Transverse colon (tissue), 4 donors: ENCODE results near the gene MIOX. TPM values are rescaled to one million over a fixed set of nuclear protein-coding genes. Genes with fewer than 3 reads are reported as not detected.

Source experiments
- DNase-seq: peaks from one replicate; pipeline ENCODE4 v3.0.0-alpha.2; 2019
- H3K27ac ChIP-seq, 4 donors: fragments of 200-600 bp; sonication (generic); 2 replicates each; pipeline ENCODE4 v1.5.1; 2016 to 2018; ENCODE audit warnings: inconsistent platforms in 4 of 4
- H3K27me3 ChIP-seq: fragments of 200-600 bp; sonication (generic); 2 replicates; pipeline ENCODE4 v1.5.1; 2017; ENCODE audit warnings: inconsistent platforms
- H3K36me3 ChIP-seq, 4 donors: fragments of 200-600 bp; sonication (generic); 2 replicates each; pipeline ENCODE4 v1.5.1; 2017 to 2019; ENCODE audit warnings: inconsistent platforms in 4 of 4
- H3K4me1 ChIP-seq, 4 donors: fragments of 200-600 bp; sonication (generic); 2 replicates each; pipeline ENCODE4 v1.5.1; 2017 to 2020; ENCODE audit warnings: inconsistent platforms in 4 of 4
- H3K4me3 ChIP-seq, 4 donors: fragments of 200-600 bp; sonication (generic); 1 replicate in 1 of 4; 2 replicates in 3 of 4; pipeline versions ENCODE4 v1.5.1 to v1.6.1; 2017 to 2019; ENCODE audit warnings: inconsistent platforms in 4 of 4
- H3K9me3 ChIP-seq, 2 donors: fragments of 200-600 bp; sonication (generic); 2 replicates each; pipeline ENCODE4 v1.5.1; 2017 to 2019; ENCODE audit warnings: inconsistent platforms in 2 of 2
- EP300 ChIP-seq: sonication (generic); formaldehyde crosslinking; IDR thresholded peaks from one replicate; pipeline ENCODE4 v1.6.1; 2017; ENCODE audit warnings: antibody characterized with exemption, low read depth
- POLR2A ChIP-seq: fragments of 450-650 bp; IDR thresholded peaks from one replicate; pipeline ENCODE4 v1.6.1; 2016; ENCODE audit warnings: antibody characterized with exemption, mild to moderate bottlenecking, moderate library complexity
- POLR2AphosphoS5 ChIP-seq, 3 donors: sonication (generic); formaldehyde crosslinking; IDR thresholded peaks; one replicate each; pipeline ENCODE4 v1.6.1; 2016; ENCODE audit warnings: antibody characterized with exemption in 3 of 3
- WGBS, 2 donors: methylation state at CpG; one replicate each; pipeline ENCODE4 v1.1.5; 2018; ENCODE audit warnings: low coverage in 1 of 2; 5-methylcytosine and 5-hydroxymethylcytosine counted together
- in situ Hi-C, 4 donors: fragments of 200-750 bp; cut with MboI; loops; one replicate each; pipeline versions ENCODE4 v1.15.0 to v1.15.1; 2017; ENCODE audit warnings: low sequenced_read_pairs in 3 of 4, low pct_ligation_motif_present in 1 of 4, low pct_unique_long_range_greater_than_20kb in 1 of 4
- intact Hi-C: fragments of 100-400 bp; cut with DNase I; formaldehyde crosslinking; loops from one replicate; pipeline ENCODE4 v1.15.1; 2023; ENCODE audit warnings: low total_unique reads
- total RNA-seq, 4 donors: library from RNA; depleted of rRNA; stranded (reverse); fragments of >200 nt; gene quantifications; one replicate each; pipeline ENCODE4 v1.1.0, GENCODE V29; 2016
- TF ChIP-seq, protein P1 (sequence below), 5 experiments: fragments of 200-600 bp in 3 of 5; fragments of 450-650 bp in 2 of 5; sonication (generic) in 3 of 5; IDR thresholded peaks; 1 replicate in 2 of 5; 2 replicates in 3 of 5; pipeline ENCODE4 v1.5.1; 2016 to 2017; ENCODE audit warnings: antibody characterized with exemption in 5 of 5, inconsistent platforms in 3 of 5, mild to moderate bottlenecking in 2 of 5, moderate library complexity in 1 of 5

The MIOX gene
- total RNA-seq, 4 donors from 2014 or later: not detected

DNA sequence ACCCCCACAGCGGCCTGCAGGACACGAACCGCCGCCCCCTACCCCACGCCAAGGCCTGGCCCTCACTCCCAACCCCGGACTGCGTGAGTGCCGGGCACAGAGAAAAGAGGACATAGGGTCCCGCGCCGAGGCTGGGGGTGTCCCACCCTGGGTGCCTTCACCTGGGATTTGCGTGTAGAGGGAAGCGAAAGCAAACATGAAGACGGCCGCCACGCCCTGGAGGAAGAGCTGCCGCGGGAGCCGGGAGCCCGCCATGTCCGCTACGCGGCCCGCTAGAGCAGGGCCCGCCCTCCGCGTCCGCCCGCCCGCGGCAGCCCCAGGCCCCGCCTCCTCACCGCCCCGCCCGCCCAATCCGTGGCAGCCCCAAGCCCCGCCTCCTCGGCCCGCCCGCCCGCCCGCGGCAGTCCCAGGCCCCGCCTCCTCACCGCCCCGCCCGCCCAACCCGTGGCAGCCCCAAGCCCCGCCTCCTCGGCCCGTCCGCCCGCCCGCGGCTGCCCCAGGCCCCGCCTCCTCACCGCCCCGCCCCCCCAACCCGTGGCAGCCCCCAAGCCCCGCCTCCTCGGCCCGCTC lies 20.8 kb downstream of the MIOX start, which contains the start of gene LMF2:
LMF2 (minus strand) TSS at position 282 of the 570 bp plus-strand sequence; CDS start at position 255, 27 bp downstream.
- Histone ChIP-seq H3K27ac (peak within 1 kb of the TSS; percentile 90 to 96 (median 92)), H3K36me3 (peaks cover 0 to 4% (median 0%) of the 10 kb centered on the region in 4 donors), H3K4me3 (peak within 1 kb of the TSS; percentile 81 to 98 (median 93)), H3K4me1 (peaks cover 8 to 30% (median 21%) of the 10 kb centered on the region in 4 donors), H3K27me3 (no peaks in the 10 kb centered on the region), H3K9me3 (no peaks in the 10 kb centered on the region)
- peak; percentile 95 for DNase-seq
- TF ChIP-seq POLR2AphosphoS5 (IDR thresholded peaks at IDR 0.05) (peak in 2 of 3 donors; percentile 40 to 65), POLR2A (peak; percentile 45), EP300 (no peak)
- 0% methylated on average over 9 of the region's 62 CpGs; no CpG with 5 or more reads in 1 of the 2 donors for WGBS, 2 donors
- in situ Hi-C loops: no loop called here
- intact Hi-C loops: no loop called here

DNA sequence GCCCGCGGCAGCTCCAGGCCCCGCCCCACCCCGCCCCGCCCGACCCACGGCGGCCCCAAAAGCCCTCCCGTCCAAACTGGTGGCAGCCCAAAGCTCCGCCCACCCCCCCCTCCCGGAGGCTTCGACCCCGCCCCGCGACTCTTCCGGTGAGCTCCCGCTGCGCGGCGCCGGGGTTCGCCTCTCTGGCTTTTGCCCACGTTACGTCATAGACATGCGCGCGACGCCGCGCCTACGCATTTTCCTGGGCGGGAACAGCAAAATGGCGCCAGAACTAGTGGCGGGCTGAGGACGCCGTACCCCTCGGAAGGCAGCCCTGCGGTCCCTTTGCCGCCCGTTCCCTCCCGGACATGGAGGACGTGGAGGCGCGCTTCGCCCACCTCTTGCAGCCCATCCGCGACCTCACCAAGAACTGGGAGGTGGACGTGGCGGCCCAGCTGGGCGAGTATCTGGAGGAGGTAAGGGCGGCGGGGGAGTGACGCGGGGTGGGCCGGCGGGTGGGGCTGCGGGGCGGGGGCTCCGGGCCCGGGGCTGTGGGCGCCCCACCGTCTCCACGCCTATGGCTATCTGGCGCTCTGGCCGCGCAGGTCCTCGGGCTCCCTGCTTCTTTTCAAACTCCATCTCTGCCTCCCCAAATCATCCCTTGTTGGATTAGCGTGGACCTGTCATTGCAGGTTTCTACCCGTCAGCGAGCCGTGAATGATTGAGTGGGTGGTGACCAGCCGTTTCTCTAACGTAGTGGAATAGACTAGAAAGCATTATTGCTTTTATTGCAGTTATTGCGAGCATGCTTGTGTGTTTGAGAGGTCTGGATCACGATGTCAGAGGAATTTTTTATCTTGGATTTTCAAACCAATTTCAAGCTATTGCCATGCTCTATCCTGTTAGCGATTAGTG lies 21.6 kb downstream of the MIOX start, which contains the start of gene NCAPH2:
NCAPH2 (plus strand) TSS at position 234 of the 894 bp plus-strand sequence; CDS start at position 348, 114 bp downstream.
- peak within 1 kb of the TSS; percentile 81 to 98 (median 93) for H3K4me3 ChIP-seq
- peak; percentile 97 for DNase-seq
- WGBS, 2 donors: 1 to 2% methylated on average over 6 to 25 of the region's 76 CpGs
- no peaks in the 10 kb centered on the region for H3K9me3 ChIP-seq
- peak within 1 kb of the TSS; percentile 90 to 96 (median 92) for H3K27ac ChIP-seq
- H3K4me1 ChIP-seq: peaks cover 8 to 30% (median 21%) of the 10 kb centered on the region in 4 donors
- in situ Hi-C loops (no loop called here), intact Hi-C loops (no loop called here)
- TF ChIP-seq POLR2A: peak; percentile 82
- no peak for TF ChIP-seq EP300
- TF ChIP-seq, protein P1, sequence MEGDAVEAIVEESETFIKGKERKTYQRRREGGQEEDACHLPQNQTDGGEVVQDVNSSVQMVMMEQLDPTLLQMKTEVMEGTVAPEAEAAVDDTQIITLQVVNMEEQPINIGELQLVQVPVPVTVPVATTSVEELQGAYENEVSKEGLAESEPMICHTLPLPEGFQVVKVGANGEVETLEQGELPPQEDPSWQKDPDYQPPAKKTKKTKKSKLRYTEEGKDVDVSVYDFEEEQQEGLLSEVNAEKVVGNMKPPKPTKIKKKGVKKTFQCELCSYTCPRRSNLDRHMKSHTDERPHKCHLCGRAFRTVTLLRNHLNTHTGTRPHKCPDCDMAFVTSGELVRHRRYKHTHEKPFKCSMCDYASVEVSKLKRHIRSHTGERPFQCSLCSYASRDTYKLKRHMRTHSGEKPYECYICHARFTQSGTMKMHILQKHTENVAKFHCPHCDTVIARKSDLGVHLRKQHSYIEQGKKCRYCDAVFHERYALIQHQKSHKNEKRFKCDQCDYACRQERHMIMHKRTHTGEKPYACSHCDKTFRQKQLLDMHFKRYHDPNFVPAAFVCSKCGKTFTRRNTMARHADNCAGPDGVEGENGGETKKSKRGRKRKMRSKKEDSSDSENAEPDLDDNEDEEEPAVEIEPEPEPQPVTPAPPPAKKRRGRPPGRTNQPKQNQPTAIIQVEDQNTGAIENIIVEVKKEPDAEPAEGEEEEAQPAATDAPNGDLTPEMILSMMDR (IDR thresholded peaks at IDR 0.05): no peak
- TF ChIP-seq POLR2AphosphoS5 (IDR thresholded peaks at IDR 0.05): peak; percentile 92 to 94 (median 94)
- H3K36me3 ChIP-seq: peaks cover 0 to 4% (median 0%) of the 10 kb centered on the region in 4 donors
- H3K27me3 ChIP-seq: no peaks in the 10 kb centered on the region

DNA sequence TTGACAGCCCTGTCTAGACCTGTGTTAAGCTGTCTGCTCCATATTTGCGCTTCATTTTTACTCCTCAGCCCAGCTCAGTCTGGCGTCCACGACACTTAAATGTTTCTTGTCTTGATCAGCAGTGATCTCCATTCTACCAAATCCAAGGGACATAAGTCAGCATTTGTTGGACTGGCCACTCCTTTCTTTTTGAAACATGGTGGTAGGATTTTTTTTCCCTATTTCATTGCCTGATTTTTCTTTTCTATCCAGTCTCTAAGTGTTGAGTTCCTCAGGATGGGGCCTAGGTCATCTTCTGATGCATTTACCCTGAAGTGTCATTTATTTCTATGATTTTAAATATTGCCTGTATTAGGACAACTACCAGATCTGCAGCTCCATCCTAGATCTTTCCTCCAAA lies 22.2 kb downstream of the MIOX start:
- TF ChIP-seq, protein P1 (IDR thresholded peaks at IDR 0.05): no peak
- TF ChIP-seq POLR2A (no peak), POLR2AphosphoS5 (IDR thresholded peaks at IDR 0.05) (no peak), EP300 (no peak)
- peak overlapping the region in 3 of 4 donors; percentile 64 to 84 (median 64) for H3K4me3 ChIP-seq
- H3K36me3 ChIP-seq: peaks cover 0 to 4% (median 0%) of the 10 kb centered on the region in 4 donors
- H3K27ac ChIP-seq: peak overlapping the region; percentile 89 to 93 (median 92)
- intact Hi-C loops: no loop called here
- H3K4me1 ChIP-seq: peaks cover 8 to 30% (median 21%) of the 10 kb centered on the region in 4 donors
- WGBS, 2 donors: 9 to 11% methylated on average over 3 of the region's 3 CpGs
- in situ Hi-C loops: no loop called here
- H3K9me3 ChIP-seq: no peaks in the 10 kb centered on the region
- DNase-seq: no peak
- no peaks in the 10 kb centered on the region for H3K27me3 ChIP-seq

DNA sequence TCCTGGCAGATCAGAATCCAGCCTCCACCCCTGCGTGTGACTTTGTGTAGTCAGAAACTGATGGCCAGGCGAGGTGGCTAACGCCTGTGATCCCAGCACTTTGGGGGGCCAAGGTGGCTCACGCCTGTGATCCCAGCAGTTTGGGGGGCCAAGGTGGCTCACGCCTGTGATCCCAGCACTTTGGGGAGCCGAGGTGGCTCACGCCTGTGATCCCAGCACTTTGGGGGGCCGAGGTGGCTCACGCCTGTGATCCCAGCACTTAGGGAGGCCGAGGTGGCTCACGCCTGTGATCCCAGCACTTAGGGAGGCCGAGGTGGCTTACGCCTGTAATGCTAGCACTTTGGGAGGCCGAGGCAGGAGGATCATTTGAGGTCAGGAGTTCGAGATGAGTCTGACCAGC lies 26.5 kb downstream of the MIOX start:
- 83 to 97% methylated on average over 1 to 15 of the region's 15 CpGs for WGBS, 2 donors

More for the DNA sequence above, 26.5 kb downstream of the MIOX start:
- intact Hi-C loops (no loop called here), in situ Hi-C loops (no loop called here)
- no peak for DNase-seq
- no peak for TF ChIP-seq EP300
- no peak for TF ChIP-seq POLR2A
- TF ChIP-seq, protein P1 (IDR thresholded peaks at IDR 0.05): no peak
- TF ChIP-seq POLR2AphosphoS5 (IDR thresholded peaks at IDR 0.05): no peak
- peaks cover 0 to 14% (median 10%) of the 10 kb centered on the region in 4 donors for H3K4me1 ChIP-seq
- H3K27me3 ChIP-seq: no peaks in the 10 kb centered on the region
- H3K27ac ChIP-seq: no peak overlapping the region
- no peak overlapping the region for H3K4me3 ChIP-seq
- peaks cover 0 to 6% (median 3%) of the 10 kb centered on the region in 4 donors for H3K36me3 ChIP-seq
- H3K9me3 ChIP-seq: no peaks in the 10 kb centered on the region
